ENCODE data around the gene TRABD2B. TPM values are rescaled to one million over a fixed set of nuclear protein-coding genes. Genes with fewer than 3 reads are reported as not detected.

The TRABD2B gene
- total and polyA plus RNA-seq, 2 donors from 2014 or later, result 19.8 to 62.0 TPM

DNA sequence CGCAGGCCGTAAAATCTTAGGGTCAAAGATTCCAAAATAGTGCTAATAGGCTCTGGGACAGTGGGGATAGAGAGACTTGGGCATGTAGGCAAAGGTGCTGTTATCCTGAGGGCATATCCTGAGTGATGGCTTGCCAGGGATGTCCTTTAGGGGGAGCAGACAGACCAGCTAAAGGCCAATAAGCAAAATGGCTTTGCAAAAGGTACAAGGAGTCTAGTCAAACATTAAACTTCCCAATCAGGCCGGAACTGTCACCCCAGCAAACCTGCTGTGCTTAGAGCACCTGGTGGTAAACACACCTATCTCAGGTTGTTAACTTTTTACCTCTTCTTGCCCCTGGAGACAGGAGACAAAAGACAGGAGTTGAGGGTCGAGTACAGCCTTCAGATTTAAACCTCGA lies 49.1 kb downstream of the TRABD2B start:
- FAIRE-seq, result no peak
- Histone ChIP-seq H3K9me3 (ENCODE audit: control insufficient read depth in 2 of 3, insufficient read depth in 1 of 3, low read length in 3 of 3) (no peaks in the 10 kb centered on the region), H3K36me3 (ENCODE audit: control insufficient read depth in 2 of 3, insufficient read depth in 3 of 3, low read length in 3 of 3) (no peaks in the 10 kb centered on the region), H3K9ac (ENCODE audit: low read length in 3 of 3) (no peak overlapping the region), H3K27ac (ENCODE audit: low read depth in 2 of 2, low read length in 2 of 2) (peak overlapping the region in 1 of 2 donors; percentile 7), H3K27me3 (ENCODE audit: control insufficient read depth, insufficient read depth, low read length) (no peaks in the 10 kb centered on the region), H3K4me3 (ENCODE audit: low read length in 3 of 3) (no peak overlapping the region), H3K4me1 (ENCODE audit: control insufficient read depth in 2 of 3, insufficient read depth in 2 of 3, low read depth in 1 of 3, low read length in 3 of 3) (peaks cover 0 to 13% (median 10%) of the 10 kb centered on the region in 3 donors)
- DNase-seq, result peak in 3 of 5 donors; percentile 29 to 52 (median 38)
- TF ChIP-seq, protein P1, sequence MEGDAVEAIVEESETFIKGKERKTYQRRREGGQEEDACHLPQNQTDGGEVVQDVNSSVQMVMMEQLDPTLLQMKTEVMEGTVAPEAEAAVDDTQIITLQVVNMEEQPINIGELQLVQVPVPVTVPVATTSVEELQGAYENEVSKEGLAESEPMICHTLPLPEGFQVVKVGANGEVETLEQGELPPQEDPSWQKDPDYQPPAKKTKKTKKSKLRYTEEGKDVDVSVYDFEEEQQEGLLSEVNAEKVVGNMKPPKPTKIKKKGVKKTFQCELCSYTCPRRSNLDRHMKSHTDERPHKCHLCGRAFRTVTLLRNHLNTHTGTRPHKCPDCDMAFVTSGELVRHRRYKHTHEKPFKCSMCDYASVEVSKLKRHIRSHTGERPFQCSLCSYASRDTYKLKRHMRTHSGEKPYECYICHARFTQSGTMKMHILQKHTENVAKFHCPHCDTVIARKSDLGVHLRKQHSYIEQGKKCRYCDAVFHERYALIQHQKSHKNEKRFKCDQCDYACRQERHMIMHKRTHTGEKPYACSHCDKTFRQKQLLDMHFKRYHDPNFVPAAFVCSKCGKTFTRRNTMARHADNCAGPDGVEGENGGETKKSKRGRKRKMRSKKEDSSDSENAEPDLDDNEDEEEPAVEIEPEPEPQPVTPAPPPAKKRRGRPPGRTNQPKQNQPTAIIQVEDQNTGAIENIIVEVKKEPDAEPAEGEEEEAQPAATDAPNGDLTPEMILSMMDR (IDR thresholded peaks at IDR 0.05; ENCODE audit: borderline replicate concordance, extremely low read depth, insufficient read depth), result peak; percentile 53
- intact Hi-C loops (cut with DNase I), result no loop called here

DNA sequence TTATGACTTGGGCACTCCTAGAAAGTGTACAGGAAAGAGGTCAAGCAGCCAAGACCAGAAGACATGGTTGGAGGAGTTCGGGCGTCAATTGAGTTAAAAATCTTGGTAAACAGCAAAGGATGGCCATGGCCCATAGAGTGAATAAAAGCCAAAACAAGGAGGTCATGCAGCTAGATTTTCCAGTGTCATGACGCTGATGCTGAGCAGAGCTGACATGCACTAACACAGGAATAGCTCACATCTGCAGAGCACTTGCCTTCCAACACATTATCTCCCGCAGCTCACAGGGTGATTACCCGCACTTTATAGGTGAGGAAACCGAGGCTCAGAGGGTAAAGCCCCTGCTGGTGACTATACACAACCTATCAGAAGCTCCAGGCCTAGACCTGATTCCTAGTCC lies 49.7 kb downstream of the TRABD2B start:
- Histone ChIP-seq H3K27ac (ENCODE audit: low read depth in 2 of 2, low read length in 2 of 2) (no peak overlapping the region), H3K27me3 (ENCODE audit: control insufficient read depth, insufficient read depth, low read length) (no peaks in the 10 kb centered on the region), H3K4me3 (ENCODE audit: low read length in 3 of 3) (no peak overlapping the region), H3K4me1 (ENCODE audit: control insufficient read depth in 2 of 3, insufficient read depth in 2 of 3, low read depth in 1 of 3, low read length in 3 of 3) (peaks cover 0 to 15% (median 9%) of the 10 kb centered on the region in 3 donors), H3K36me3 (ENCODE audit: control insufficient read depth in 2 of 3, insufficient read depth in 3 of 3, low read length in 3 of 3) (no peaks in the 10 kb centered on the region), H3K9ac (ENCODE audit: low read length in 3 of 3) (no peak overlapping the region), H3K9me3 (ENCODE audit: control insufficient read depth in 2 of 3, insufficient read depth in 1 of 3, low read length in 3 of 3) (no peaks in the 10 kb centered on the region)
- TF ChIP-seq, protein P1 (IDR thresholded peaks at IDR 0.05; ENCODE audit: borderline replicate concordance, extremely low read depth, insufficient read depth), result no peak
- no peak for FAIRE-seq
- intact Hi-C loops (cut with DNase I), result no loop called here
- no peak for DNase-seq

DNA sequence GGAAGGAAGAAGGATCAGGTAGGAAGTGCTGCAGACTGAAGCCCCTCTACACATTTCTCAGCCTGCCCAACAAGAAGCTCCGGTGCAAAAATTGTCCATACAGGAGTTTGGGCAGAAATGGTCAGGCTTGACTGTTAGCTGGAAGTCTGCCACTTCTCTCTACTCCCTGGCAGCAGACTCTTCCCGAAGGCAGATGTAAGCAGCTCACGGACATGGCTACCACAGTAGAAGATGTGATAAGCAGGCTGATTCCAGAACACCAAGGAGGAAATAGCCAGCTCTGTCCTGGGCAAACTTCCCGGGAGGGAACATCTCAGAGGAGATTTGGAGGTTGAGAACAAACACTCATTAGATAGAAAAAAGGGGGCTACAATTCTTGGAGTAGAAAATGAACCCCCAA lies 52.6 kb downstream of the TRABD2B start:
- no peaks in the 10 kb centered on the region for H3K9me3 ChIP-seq (ENCODE audit: control insufficient read depth in 2 of 3, insufficient read depth in 1 of 3, low read length in 3 of 3)
- no peaks in the 10 kb centered on the region for H3K27me3 ChIP-seq (ENCODE audit: control insufficient read depth, insufficient read depth, low read length)
- H3K4me1 ChIP-seq (ENCODE audit: control insufficient read depth in 2 of 3, insufficient read depth in 2 of 3, low read depth in 1 of 3, low read length in 3 of 3), result peaks cover 0 to 38% (median 23%) of the 10 kb centered on the region in 3 donors
- TF ChIP-seq, protein P1 (IDR thresholded peaks at IDR 0.05; ENCODE audit: borderline replicate concordance, extremely low read depth, insufficient read depth), result no peak
- H3K36me3 ChIP-seq (ENCODE audit: control insufficient read depth in 2 of 3, insufficient read depth in 3 of 3, low read length in 3 of 3), result peaks cover 0 to 4% (median 0%) of the 10 kb centered on the region in 3 donors
- H3K4me3 ChIP-seq (ENCODE audit: low read length in 3 of 3), result no peak overlapping the region
- intact Hi-C loops (cut with DNase I), result no loop called here
- no peak overlapping the region for H3K27ac ChIP-seq (ENCODE audit: low read depth in 2 of 2, low read length in 2 of 2)
- H3K9ac ChIP-seq (ENCODE audit: low read length in 3 of 3), result no peak overlapping the region
- no peak for FAIRE-seq
- peak in 1 of 5 donors; percentile 15 for DNase-seq

DNA sequence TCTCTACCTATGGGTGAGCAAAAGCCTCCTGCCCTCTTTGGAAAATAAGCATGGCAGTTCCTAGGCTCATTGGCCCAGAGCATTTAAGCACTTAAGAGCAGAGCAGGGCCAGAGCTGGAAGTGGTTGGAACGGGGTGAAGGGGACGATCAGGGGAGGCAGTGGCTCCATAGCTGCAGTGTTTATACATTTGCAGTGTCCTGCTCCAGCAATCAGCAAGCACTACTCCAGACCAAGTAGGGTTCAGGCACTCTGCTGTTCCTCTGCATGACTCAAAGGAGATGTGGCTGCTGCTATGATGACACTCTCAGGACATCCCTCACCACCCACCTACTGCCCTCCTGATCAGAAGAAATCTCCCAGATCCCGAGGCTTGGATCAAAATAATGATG lies 55.0 kb downstream of the TRABD2B start:
- intact Hi-C loops (cut with DNase I), result no loop called here
- H3K4me3 ChIP-seq (ENCODE audit: low read length in 3 of 3), result no peak overlapping the region
- TF ChIP-seq, protein P1 (IDR thresholded peaks at IDR 0.05; ENCODE audit: borderline replicate concordance, extremely low read depth, insufficient read depth), result no peak
- H3K36me3 ChIP-seq (ENCODE audit: control insufficient read depth in 2 of 3, insufficient read depth in 3 of 3, low read length in 3 of 3), result peaks cover 0 to 4% (median 0%) of the 10 kb centered on the region in 3 donors
- H3K9me3 ChIP-seq (ENCODE audit: control insufficient read depth in 2 of 3, insufficient read depth in 1 of 3, low read length in 3 of 3), result peaks cover 0 to under 1% (median 0%) of the 10 kb centered on the region in 3 donors
- H3K27ac ChIP-seq (ENCODE audit: low read depth in 2 of 2, low read length in 2 of 2), result no peak overlapping the region
- H3K9ac ChIP-seq (ENCODE audit: low read length in 3 of 3), result no peak overlapping the region
- peaks cover 0 to 31% (median 18%) of the 10 kb centered on the region in 3 donors for H3K4me1 ChIP-seq (ENCODE audit: control insufficient read depth in 2 of 3, insufficient read depth in 2 of 3, low read depth in 1 of 3, low read length in 3 of 3)
- H3K27me3 ChIP-seq (ENCODE audit: control insufficient read depth, insufficient read depth, low read length), result no peaks in the 10 kb centered on the region
- FAIRE-seq, result no peak
- peak in 1 of 5 donors; percentile 12 for DNase-seq

Measured in kidney (tissue), 14 donors.